HG03097 (cell line): ENCODE measurements around the gene NRCAM.
"Not testable (repeated sequence)": the region's sequence is repeated elsewhere in the genome, so short reads cannot be mapped to it uniquely, and the experiment has no call there.

Source experiments
- ATAC-seq: cut with Tn5 transposase; IDR thresholded peaks from one replicate; pipeline ENCODE4 v1.9.1; 2021; ENCODE audit not compliant: unreplicated experiment, low FRiP score

Gene NRCAM

GRCh38 chr7:108259447-108259846 lies 196.8 kb downstream of the NRCAM start:
- not testable (repeated sequence) for ATAC-seq

- ATAC-seq = no peak
Measured at GRCh38 chr7:108257954-108258353, 198.3 kb downstream of the NRCAM start.

- no peak for ATAC-seq
Measured at GRCh38 chr7:108254259-108254658, 202.0 kb downstream of the NRCAM start.

GRCh38 chr7:108253275-108254044 lies 202.8 kb downstream of the NRCAM start:
- no peak for ATAC-seq

GRCh38 chr7:108252177-108252576 lies 204.1 kb downstream of the NRCAM start:
- no peak for ATAC-seq

GRCh38 chr7:108251700-108252099 lies 204.5 kb downstream of the NRCAM start:
- no peak for ATAC-seq

- ATAC-seq = no peak
Measured at GRCh38 chr7:108249453-108249852, 206.8 kb downstream of the NRCAM start.

- ATAC-seq = no peak
Measured at GRCh38 chr7:108248821-108249220, 207.4 kb downstream of the NRCAM start.

GRCh38 chr7:108248418-108248817 lies 207.8 kb downstream of the NRCAM start:
- ATAC-seq = no peak

- ATAC-seq = no peak
Measured at GRCh38 chr7:108247614-108248013, 208.6 kb downstream of the NRCAM start.

GRCh38 chr7:108246227-108246837 lies 209.9 kb downstream of the NRCAM start:
- no peak for ATAC-seq

GRCh38 chr7:108245523-108246226 lies 210.6 kb downstream of the NRCAM start:
- no peak for ATAC-seq

GRCh38 chr7:108244110-108244509 lies 212.1 kb downstream of the NRCAM start:
- no peak for ATAC-seq

- ATAC-seq = no peak
Measured at GRCh38 chr7:108239501-108240225, 216.6 kb downstream of the NRCAM start.

GRCh38 chr7:108236681-108237415 lies 219.4 kb downstream of the NRCAM start:
- ATAC-seq = no peak

- ATAC-seq = no peak
Measured at GRCh38 chr7:108235451-108236061, 220.7 kb downstream of the NRCAM start.

- no peak for ATAC-seq
Measured at GRCh38 chr7:108234971-108235450, 221.2 kb downstream of the NRCAM start.

- ATAC-seq = no peak
Measured at GRCh38 chr7:108234281-108234680, 222.0 kb downstream of the NRCAM start.

GRCh38 chr7:108232076-108232475 lies 224.2 kb downstream of the NRCAM start:
- ATAC-seq = no peak

GRCh38 chr7:108231221-108231620 lies 225.0 kb downstream of the NRCAM start:
- ATAC-seq = no peak
